Activated naive CD8-positive, alpha-beta T cell treated with anti-CD3 and anti-CD28 coated beads, Interleukin-2, amount 50 U/mL, for 24 hours (primary cell): ENCODE results near the gene KIF23.
A peak's percentile ranks its signal among the peaks of the same experiment; 100 is the strongest.

ENCODE experiments used
- ATAC-seq: fragments of 150-1000 bp; cut with Tn5 transposase; one replicate; pipeline ENCODE4 v1.10.0; 2021
- DNase-seq: peaks from one replicate; pipeline ENCODE4 v3.0.0; 2021
- H3K27ac Mint-ChIP-seq: one replicate; pipeline ENCODE4 v1.8.0; 2021; ENCODE audit warnings: mild to moderate bottlenecking, mixed read lengths
- H3K27me3 Mint-ChIP-seq: one replicate; pipeline ENCODE4 v1.8.0; 2021; ENCODE audit warnings: mixed read lengths
- H3K36me3 Mint-ChIP-seq: one replicate; pipeline ENCODE4 v1.8.0; 2021; ENCODE audit warnings: low read depth, mixed read lengths
- H3K4me1 Mint-ChIP-seq: one replicate; pipeline ENCODE4 v1.8.0; 2021; ENCODE audit warnings: mixed read lengths
- H3K4me3 Mint-ChIP-seq: one replicate; pipeline ENCODE4 v1.8.0; 2021; ENCODE audit warnings: mild to moderate bottlenecking, moderate library complexity, mixed read lengths
- H3K9me3 Mint-ChIP-seq: one replicate; pipeline ENCODE4 v1.8.0; 2021; ENCODE audit warnings: mixed read lengths

The KIF23 gene

DNA sequence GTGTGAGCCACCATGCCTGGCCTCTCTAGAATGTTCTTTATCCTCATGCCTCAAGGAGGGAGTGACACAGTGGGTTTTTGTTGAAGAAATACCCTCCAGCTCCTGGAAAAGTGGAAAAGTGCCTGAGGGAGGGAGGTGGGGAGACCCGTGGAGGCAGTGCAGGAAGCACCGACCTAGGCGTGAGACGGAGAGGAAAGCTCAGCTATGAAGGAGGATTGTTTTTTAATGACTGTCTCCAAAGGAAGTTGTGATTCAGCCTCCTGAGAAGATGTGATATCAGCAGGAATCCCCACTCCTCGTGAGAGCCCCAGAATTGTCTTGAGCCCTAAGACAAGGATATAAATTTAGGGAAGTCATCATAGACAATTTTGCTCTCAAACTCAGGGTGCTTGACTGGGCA, 60.1 kb downstream of the KIF23 start:
- H3K4me1 Mint-ChIP-seq = peaks cover 11% of the 10 kb centered on the region
- H3K9me3 Mint-ChIP-seq = no peaks in the 10 kb centered on the region
- no peaks in the 10 kb centered on the region for H3K36me3 Mint-ChIP-seq
- no peak for ATAC-seq
- no peak overlapping the region for H3K4me3 Mint-ChIP-seq
- no peak overlapping the region for H3K27ac Mint-ChIP-seq
- H3K27me3 Mint-ChIP-seq = peaks cover 11% of the 10 kb centered on the region
- no peak for DNase-seq

DNA sequence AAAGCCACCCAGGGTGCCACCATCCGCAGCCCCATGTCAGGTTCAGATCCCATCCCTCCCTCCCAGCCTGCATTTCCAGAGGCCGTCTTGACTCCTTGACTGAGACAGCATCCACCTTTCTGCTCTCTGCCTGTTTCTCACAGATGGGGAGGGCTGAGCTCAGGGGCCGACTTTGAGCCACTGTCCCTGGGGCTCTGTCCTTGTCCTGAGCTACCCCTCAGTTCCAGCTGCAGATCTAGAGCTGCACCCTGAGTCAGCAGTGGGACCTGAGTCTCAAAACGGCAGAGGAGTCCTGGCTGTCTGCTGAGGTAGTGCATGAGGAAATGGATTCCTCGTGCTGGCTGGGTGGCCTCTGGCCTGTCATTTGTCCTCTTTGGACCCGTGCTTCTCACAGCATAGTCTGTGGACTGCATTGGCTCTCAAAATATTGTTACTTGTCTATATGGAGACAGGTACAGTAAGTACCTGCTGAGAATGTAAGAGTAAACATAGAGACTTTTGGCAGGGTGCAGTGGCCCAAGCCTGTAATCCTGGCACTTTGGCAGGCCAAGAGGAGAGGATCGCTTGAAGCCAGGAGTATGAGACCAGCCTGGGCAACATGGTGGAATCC, 60.8 kb downstream of the KIF23 start:
- peaks cover 6% of the 10 kb centered on the region for H3K9me3 Mint-ChIP-seq
- peaks cover 2% of the 10 kb centered on the region for H3K36me3 Mint-ChIP-seq
- no peak for ATAC-seq
- H3K27me3 Mint-ChIP-seq = peaks cover 11% of the 10 kb centered on the region
- no peak overlapping the region for H3K4me3 Mint-ChIP-seq
- no peak for DNase-seq
- H3K27ac Mint-ChIP-seq = no peak overlapping the region
- peaks cover 5% of the 10 kb centered on the region for H3K4me1 Mint-ChIP-seq

GRCh38 chr15:69475769-69476358, 61.7 kb downstream of the KIF23 start:
- peak; percentile 79 for DNase-seq
- Mint-ChIP-seq H3K27me3 (peaks cover 12% of the 10 kb centered on the region), H3K9me3 (peaks cover 12% of the 10 kb centered on the region), H3K4me3 (no peak overlapping the region), H3K4me1 (peaks cover 8% of the 10 kb centered on the region), H3K27ac (no peak overlapping the region), H3K36me3 (peaks cover 2% of the 10 kb centered on the region)
- ATAC-seq = peak; percentile 78

- Mint-ChIP-seq H3K4me3 (no peak overlapping the region), H3K9me3 (peaks cover 12% of the 10 kb centered on the region), H3K4me1 (peaks cover 12% of the 10 kb centered on the region), H3K36me3 (peaks cover 2% of the 10 kb centered on the region), H3K27ac (no peak overlapping the region), H3K27me3 (peaks cover 10% of the 10 kb centered on the region)
- ATAC-seq (no peak), DNase-seq (no peak)
These were observed 62.7 kb downstream of the KIF23 start for GRCh38 chr15:69476704-69477473.

DNA sequence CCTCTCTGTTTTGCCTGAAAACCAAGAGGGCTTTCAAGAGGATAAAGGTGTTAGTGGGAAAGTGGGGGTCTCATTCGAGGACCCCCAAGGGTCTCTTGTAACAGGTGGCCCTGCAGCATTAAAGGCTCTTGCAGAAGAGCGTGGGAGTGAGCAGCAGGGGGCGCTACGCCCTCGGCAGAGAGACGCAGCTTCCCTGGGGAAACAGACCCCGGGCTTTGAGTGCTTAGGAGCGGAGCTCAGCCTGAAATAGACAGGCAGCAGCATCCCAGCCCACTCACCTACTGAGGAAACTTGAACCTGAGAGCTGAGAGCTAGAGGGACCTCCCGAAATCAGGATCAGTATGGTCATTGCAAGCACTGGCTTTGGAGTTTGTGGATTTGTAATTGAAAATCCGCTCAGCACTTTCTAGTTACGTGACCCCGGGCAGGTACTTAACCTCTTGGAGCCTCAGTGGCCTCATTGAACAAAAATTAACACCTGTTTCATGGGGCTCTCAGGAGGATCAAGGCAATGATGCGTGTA, 64.2 kb downstream of the KIF23 start:
- Mint-ChIP-seq H3K36me3 (peaks cover 2% of the 10 kb centered on the region), H3K4me3 (no peak overlapping the region), H3K9me3 (peaks cover 12% of the 10 kb centered on the region), H3K27ac (no peak overlapping the region), H3K4me1 (peaks cover 12% of the 10 kb centered on the region), H3K27me3 (peaks cover 10% of the 10 kb centered on the region)
- DNase-seq (peak; percentile 69), ATAC-seq (no peak)

GRCh38 chr15:69479081-69479480, 64.9 kb downstream of the KIF23 start:
- H3K27me3 Mint-ChIP-seq = peaks cover 10% of the 10 kb centered on the region
- no peak overlapping the region for H3K4me3 Mint-ChIP-seq
- no peak overlapping the region for H3K27ac Mint-ChIP-seq
- no peak for DNase-seq
- H3K4me1 Mint-ChIP-seq = peaks cover 12% of the 10 kb centered on the region
- H3K9me3 Mint-ChIP-seq = peaks cover 12% of the 10 kb centered on the region
- ATAC-seq = no peak
- H3K36me3 Mint-ChIP-seq = peaks cover 2% of the 10 kb centered on the region

- Mint-ChIP-seq H3K4me1 (peaks cover 12% of the 10 kb centered on the region), H3K36me3 (peaks cover 2% of the 10 kb centered on the region), H3K27ac (no peak overlapping the region), H3K9me3 (peaks cover 12% of the 10 kb centered on the region), H3K4me3 (no peak overlapping the region), H3K27me3 (peaks cover 8% of the 10 kb centered on the region)
- ATAC-seq = no peak
- DNase-seq = no peak
These were observed 65.8 kb downstream of the KIF23 start for GRCh38 chr15:69479971-69480370.

- Mint-ChIP-seq H3K9me3 (peaks cover 12% of the 10 kb centered on the region), H3K4me3 (no peak overlapping the region), H3K36me3 (peaks cover 2% of the 10 kb centered on the region), H3K27me3 (peaks cover 7% of the 10 kb centered on the region), H3K27ac (no peak overlapping the region), H3K4me1 (peaks cover 12% of the 10 kb centered on the region)
- ATAC-seq (peak; percentile 60), DNase-seq (no peak)
These were observed 66.8 kb downstream of the KIF23 start for GRCh38 chr15:69480932-69481331.

- Mint-ChIP-seq H3K36me3 (peaks cover 2% of the 10 kb centered on the region), H3K27ac (no peak overlapping the region), H3K4me3 (no peak overlapping the region), H3K4me1 (peaks cover 12% of the 10 kb centered on the region), H3K9me3 (peaks cover 12% of the 10 kb centered on the region), H3K27me3 (peaks cover 6% of the 10 kb centered on the region)
- DNase-seq (no peak), ATAC-seq (no peak)
These were observed 68.6 kb downstream of the KIF23 start for GRCh38 chr15:69482686-69483256.

DNA sequence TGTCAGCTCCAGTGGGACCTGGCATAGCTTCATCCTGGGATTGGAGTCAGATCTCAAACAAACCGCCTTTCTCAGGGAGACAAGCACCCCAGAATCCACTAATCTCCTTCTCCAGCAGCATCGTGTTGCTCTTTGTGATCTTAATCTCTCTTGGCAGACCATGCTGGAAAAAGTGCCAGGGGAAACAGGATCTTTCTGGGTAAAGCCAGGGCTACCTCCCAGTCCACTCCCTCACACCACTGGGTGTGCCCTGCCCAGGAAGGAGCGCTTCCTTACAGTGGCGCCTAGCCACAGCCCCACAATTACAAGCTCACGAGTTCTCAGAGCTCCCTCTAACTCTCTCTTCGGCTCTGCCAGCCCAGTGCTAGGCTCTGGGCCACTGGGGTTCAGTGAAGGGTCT, 70.7 kb downstream of the KIF23 start:
- ATAC-seq = no peak
- H3K27me3 Mint-ChIP-seq = peaks cover 4% of the 10 kb centered on the region
- peaks cover 7% of the 10 kb centered on the region for H3K9me3 Mint-ChIP-seq
- peaks cover 9% of the 10 kb centered on the region for H3K4me1 Mint-ChIP-seq
- no peak overlapping the region for H3K27ac Mint-ChIP-seq
- H3K4me3 Mint-ChIP-seq = no peak overlapping the region
- H3K36me3 Mint-ChIP-seq = no peaks in the 10 kb centered on the region
- DNase-seq = no peak

GRCh38 chr15:69486481-69487110, 72.4 kb downstream of the KIF23 start:
- H3K4me1 Mint-ChIP-seq = no peaks in the 10 kb centered on the region
- no peak for DNase-seq

GRCh38 chr15:69489073-69489571, 75.0 kb downstream of the KIF23 start:
- Mint-ChIP-seq H3K27me3 (peaks cover 4% of the 10 kb centered on the region), H3K9me3 (no peaks in the 10 kb centered on the region), H3K4me3 (no peak overlapping the region), H3K4me1 (no peaks in the 10 kb centered on the region), H3K27ac (no peak overlapping the region), H3K36me3 (no peaks in the 10 kb centered on the region)
- DNase-seq (no peak), ATAC-seq (no peak)

More at GRCh38 chr15:69486481-69487110, 72.4 kb downstream of the KIF23 start:
- H3K9me3 Mint-ChIP-seq = no peaks in the 10 kb centered on the region
- no peak for ATAC-seq
- H3K27me3 Mint-ChIP-seq = peaks cover 4% of the 10 kb centered on the region
- H3K4me3 Mint-ChIP-seq = no peak overlapping the region
- H3K36me3 Mint-ChIP-seq = no peaks in the 10 kb centered on the region
- no peak overlapping the region for H3K27ac Mint-ChIP-seq

- Mint-ChIP-seq H3K4me3 (no peak overlapping the region), H3K9me3 (no peaks in the 10 kb centered on the region), H3K36me3 (no peaks in the 10 kb centered on the region), H3K4me1 (no peaks in the 10 kb centered on the region), H3K27ac (no peak overlapping the region), H3K27me3 (peaks cover 4% of the 10 kb centered on the region)
- DNase-seq (no peak), ATAC-seq (no peak)
These were observed 76.3 kb downstream of the KIF23 start for GRCh38 chr15:69490356-69491037.

DNA sequence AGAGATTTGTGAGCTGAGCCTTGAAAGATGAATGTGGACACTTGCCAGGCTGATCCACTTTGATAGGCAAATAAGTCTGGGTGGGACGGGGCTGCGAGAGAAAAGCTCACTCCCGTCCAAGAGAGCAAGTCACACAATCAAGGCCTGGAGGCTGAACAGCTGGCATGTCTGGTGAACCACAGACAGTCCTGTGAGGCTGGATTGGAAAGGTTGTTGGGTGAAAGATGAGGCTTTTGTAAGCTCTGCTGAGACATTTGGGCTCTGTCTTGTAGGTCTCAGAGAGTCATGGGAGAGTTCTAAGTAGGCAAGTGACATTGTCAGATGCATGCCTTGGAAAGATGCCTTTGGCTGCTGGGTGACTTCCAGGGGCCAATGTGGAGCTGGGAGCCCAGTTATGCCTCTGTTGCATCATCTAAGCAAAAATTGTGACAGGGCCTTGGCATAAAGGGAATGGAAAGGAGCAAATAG, 76.9 kb downstream of the KIF23 start:
- no peak overlapping the region for H3K27ac Mint-ChIP-seq
- DNase-seq (no peak), ATAC-seq (no peak)
- H3K4me3 Mint-ChIP-seq = no peak overlapping the region
- H3K9me3 Mint-ChIP-seq = no peaks in the 10 kb centered on the region
- peaks cover 6% of the 10 kb centered on the region for H3K27me3 Mint-ChIP-seq
- H3K36me3 Mint-ChIP-seq = no peaks in the 10 kb centered on the region
- no peaks in the 10 kb centered on the region for H3K4me1 Mint-ChIP-seq
